GM18868 (cell line): ENCODE results near the gene AURKA.

ENCODE experiments used
- ATAC-seq: cut with Tn5 transposase; IDR thresholded peaks from one replicate; pipeline ENCODE4 v1.9.1; 2021; ENCODE audit warnings: mild to moderate bottlenecking, moderate library complexity; ENCODE audit not compliant: unreplicated experiment

Gene AURKA

GRCh38 chr20:56392132-56392880 is at the start of gene AURKA, which contains the start of gene CSTF1:
Gene AURKA, minus strand, starts transcription at chr20:56392215. Its CDS starts 4,018 bp downstream, at chr20:56388197.
Gene CSTF1, plus strand, starts transcription at chr20:56392645. Its CDS starts 2,908 bp downstream, at chr20:56395553.
- ATAC-seq, result peak; percentile 92

GRCh38 chr20:56440346-56441007 is 48.5 kb upstream of the AURKA start:
- peak; percentile 86 for ATAC-seq

DNA sequence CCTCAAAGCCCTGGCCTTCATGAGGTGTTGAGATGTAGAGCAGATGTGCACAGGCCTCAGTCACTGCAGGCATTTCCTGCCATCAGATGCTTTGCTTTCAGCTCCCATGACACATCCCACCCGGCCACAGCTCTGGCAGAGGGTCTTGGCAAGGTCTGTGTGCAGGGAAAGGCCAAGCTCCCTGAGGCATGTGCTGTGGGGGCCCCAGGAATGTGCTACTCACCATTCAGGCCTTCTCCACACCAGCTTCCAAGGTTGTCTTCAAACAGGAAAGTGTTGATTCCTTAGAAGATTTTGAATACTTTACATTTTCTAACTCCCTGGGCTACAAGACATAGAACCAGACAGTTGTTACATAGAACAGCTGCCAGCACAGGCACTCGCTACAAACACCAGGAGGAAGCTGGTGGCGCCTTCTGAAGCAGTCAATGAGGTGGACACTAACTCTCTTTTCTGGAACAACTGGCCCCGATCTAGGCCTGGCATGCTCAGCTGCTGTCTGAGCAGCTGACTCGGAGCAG is 47.8 kb upstream of the AURKA start:
- no peak for ATAC-seq

DNA sequence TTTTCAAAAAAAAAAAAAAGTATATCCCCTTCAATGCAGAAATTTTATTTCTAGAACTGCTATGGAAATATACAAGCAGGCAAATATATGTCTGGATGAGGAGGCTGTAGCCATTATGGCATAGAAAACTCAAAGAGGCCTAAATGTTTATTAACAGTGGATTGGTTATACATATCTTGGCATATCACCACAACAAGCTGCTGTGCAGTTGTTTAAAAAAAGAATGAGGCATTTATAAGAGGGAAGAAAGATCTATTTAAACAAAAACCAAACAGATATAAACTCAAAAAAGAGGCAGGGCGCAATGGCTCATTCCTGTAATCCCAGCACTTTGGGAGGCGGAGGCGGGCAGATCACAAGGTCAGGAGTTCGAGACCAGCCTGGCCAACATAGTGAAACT is 46.3 kb upstream of the AURKA start:
- no peak for ATAC-seq

DNA sequence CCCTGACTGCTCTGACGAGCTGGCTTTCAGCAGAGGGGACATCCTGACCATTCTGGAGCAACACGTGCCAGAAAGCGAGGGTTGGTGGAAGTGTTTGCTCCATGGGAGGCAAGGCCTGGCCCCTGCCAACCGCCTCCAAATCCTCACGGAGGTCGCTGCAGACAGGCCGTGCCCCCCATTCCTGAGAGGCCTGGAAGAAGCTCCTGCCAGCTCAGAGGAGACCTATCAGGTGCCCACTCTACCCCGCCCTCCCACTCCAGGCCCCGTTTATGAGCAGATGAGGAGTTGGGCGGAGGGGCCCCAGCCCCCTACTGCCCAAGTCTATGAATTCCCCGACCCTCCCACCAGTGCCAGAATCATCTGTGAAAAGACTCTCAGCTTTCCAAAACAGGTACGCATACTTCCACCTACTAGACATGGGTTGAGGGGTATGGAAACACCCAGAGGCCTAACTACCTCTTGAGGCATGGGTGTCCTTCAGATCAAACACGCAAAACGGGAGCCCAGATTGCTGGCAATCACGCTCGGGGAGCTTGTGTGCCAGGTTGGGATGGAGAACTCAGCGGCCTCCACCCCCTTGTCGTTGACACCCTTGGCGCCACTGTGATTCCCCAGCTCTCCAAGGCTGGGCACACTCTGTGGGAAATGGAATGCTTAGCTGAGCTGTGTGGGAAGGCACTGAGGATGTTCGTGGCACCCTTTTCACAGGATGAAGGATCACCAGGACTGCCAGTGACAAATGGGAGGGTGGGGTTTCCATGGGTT is 45.4 kb upstream of the AURKA start:
- no peak for ATAC-seq

DNA sequence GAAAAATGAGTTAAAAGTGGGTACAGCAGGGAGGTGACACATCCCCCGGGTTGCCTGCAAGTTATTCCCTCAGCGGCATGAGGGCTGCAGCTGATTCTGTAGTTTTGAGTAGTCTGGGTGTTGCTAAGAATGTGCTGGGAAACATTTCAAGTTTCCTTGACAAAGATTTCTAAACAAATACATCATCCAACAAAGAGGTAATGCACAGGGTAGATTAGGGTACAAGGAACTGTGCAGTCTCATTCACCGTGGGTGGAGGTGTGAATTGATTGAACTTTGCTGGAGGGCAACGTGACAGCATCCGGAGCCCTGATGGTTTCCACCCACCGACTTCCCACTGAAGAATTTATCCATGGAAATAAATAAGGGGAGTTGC is 41.9 kb upstream of the AURKA start:
- ATAC-seq, result no peak

GRCh38 chr20:56433221-56433879 is 41.3 kb upstream of the AURKA start:
- no peak for ATAC-seq

- ATAC-seq, result no peak
Measured at GRCh38 chr20:56431471-56431870, 39.5 kb upstream of the AURKA start.

- no peak for ATAC-seq
Measured at GRCh38 chr20:56430957-56431356, 38.9 kb upstream of the AURKA start.

GRCh38 chr20:56430461-56430860 is 38.4 kb upstream of the AURKA start:
- no peak for ATAC-seq

DNA sequence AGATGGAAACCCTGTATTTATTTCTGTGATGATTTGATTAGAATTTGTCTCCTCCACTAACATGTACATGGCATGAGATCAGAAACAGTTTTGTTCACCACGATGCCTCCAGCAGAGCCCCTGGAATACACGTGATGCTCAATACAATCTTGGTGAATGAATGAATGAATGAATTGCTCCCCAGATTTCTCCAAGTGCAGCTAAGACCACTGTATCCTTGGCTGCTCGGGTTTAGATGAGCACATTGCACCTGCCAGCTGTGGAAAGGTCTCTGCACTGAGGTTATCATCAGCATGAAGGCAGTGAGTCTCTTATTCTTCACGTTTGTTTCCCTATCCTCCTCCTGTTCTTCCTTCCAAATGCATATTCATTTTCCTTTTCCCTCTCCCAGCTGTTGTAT is 37.9 kb upstream of the AURKA start:
- no peak for ATAC-seq

DNA sequence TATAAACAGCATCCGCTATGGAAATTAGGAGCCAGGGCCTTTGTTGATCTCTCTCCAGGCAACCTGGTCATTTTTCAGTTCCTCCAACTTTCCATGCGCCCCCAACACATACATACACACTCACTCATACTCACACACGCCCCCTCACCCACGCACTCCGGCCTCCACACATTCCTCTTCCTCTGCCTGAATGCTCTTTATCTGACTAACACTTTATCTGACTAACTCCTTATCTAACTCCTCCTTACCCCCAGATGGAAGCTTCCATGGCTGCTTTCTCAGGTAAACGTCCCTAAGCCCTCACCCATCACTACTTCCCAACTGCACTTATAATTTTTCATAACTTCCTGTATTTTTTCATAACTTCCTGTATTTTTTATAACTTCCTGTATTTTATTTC is 37.5 kb upstream of the AURKA start:
- no peak for ATAC-seq

GRCh38 chr20:56428881-56429280 is 36.9 kb upstream of the AURKA start:
- ATAC-seq, result no peak

DNA sequence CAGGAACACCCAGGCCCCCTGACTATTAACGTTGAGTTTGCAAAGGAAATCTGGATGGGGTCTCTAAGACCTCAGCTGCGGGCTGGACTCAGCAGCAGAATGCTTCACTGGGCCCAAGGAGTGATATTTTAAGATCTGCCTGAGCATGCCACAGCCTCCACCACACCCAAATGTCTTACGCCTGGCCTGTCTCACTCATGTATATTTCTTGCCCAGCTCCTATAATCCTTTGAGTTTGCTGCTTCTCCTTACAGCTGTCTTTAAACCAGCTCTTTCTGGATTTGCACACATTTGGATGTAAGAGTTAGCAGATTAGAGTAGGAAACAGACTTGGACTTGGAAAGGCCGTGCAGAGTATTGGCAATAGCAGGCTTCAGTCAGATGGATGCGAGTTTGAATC is 36.4 kb upstream of the AURKA start:
- ATAC-seq, result no peak

DNA sequence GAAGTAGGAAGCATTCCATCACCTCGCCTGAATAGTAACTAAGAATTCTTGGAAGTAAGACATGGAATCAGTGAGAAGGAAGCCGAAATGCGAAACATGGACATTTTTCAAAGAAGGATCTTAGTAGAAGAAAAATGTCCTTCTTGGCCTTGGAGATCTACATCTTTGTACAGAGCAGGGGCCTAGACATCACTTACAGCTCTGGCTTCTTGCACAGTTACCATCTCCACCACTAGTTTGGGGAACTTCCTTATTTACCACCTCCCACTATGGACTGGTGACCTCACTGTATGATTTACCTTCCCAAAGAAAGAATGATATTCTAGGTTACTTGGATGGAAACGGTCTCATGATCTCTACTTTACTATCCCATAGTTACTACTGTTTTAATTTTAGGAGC is 35.8 kb upstream of the AURKA start:
- ATAC-seq, result no peak

DNA sequence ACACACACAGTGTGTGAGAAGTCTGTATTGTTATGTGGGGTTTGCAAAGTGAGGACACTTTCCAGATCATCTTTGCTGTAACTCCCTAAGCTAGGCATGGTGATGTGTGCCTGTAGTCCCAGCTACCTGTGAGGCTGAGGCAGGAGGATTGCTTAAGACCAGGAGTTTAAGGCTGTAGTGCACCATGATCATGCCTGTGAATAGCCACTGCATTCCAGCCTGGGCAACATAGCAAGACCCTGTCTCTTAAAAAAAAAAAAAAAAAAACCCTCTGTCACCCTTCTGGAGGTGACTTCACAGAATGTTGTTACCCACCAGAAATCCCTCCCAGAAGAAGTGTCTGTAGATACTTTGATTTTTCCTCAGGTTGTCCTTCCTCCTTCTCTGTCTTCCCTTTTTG is 34.9 kb upstream of the AURKA start:
- ATAC-seq, result no peak

- no peak for ATAC-seq
Measured at GRCh38 chr20:56426026-56426425, 34.0 kb upstream of the AURKA start.

GRCh38 chr20:56424931-56425330 is 32.9 kb upstream of the AURKA start:
- ATAC-seq, result no peak

- ATAC-seq, result no peak
Measured at GRCh38 chr20:56423886-56424285, 31.9 kb upstream of the AURKA start.

- no peak for ATAC-seq
Measured at GRCh38 chr20:56423211-56423610, 31.2 kb upstream of the AURKA start.

GRCh38 chr20:56422824-56423189 is 30.8 kb upstream of the AURKA start:
- ATAC-seq, result no peak
